ENCODE data around the gene SALL3. TPM values are rescaled to one million over a fixed set of nuclear protein-coding genes. Genes with fewer than 3 reads are reported as not detected.

SALL3 gene
- total RNA-seq, 1 donor from 2014 or later, result 23.4 TPM

GRCh38 chr18:79049506-79049905 is 69.9 kb downstream of the SALL3 start:
- peaks cover 6% of the 10 kb centered on the region for H3K27me3 Mint-ChIP-seq (ENCODE audit: unreplicated experiment)
- H3K4me3 Mint-ChIP-seq (ENCODE audit: unreplicated experiment), result no peak overlapping the region
- H3K27ac Mint-ChIP-seq (ENCODE audit: unreplicated experiment), result no peak overlapping the region
- TF ChIP-seq CTCF (IDR thresholded peaks at IDR 0.05; ENCODE audit: partially characterized antibody, unreplicated experiment), result no peak
- no peaks in the 10 kb centered on the region for H3K9me3 Mint-ChIP-seq (ENCODE audit: unreplicated experiment)
- peaks cover 5% of the 10 kb centered on the region for H3K36me3 Mint-ChIP-seq (ENCODE audit: unreplicated experiment)
- no peak for DNase-seq
- H3K4me1 Mint-ChIP-seq (ENCODE audit: low read depth, unreplicated experiment), result no peaks in the 10 kb centered on the region

Other genes with a start within 250 kb of the SALL3 start
- gene ATP9B, start 89.6 kb downstream of the SALL3 start, total RNA-seq (ENCODE audit: unreplicated experiment), result 62.6 TPM